HEK293T (cell line): ENCODE results near the gene FRMPD2.

Source experiments
- ELF4 ChIP-seq: fragments of 450-650 bp; IDR thresholded peaks from 2 replicates; pipeline ENCODE4 v1.6.1; 2017; ENCODE audit warnings: antibody characterized with exemption
- FOXK2 ChIP-seq: fragments of 450-650 bp; IDR thresholded peaks from 2 replicates; pipeline ENCODE4 v1.6.1; 2016; ENCODE audit warnings: mild to moderate bottlenecking
- NFRKB ChIP-seq: fragments of 450-650 bp; IDR thresholded peaks from 2 replicates; pipeline ENCODE4 v1.6.1; 2016; ENCODE audit warnings: mild to moderate bottlenecking, moderate library complexity
- SP1 ChIP-seq: fragments of 450-650 bp; IDR thresholded peaks from 2 replicates; pipeline ENCODE4 v1.6.1; 2017
- TARDBP ChIP-seq: fragments of 450-650 bp; IDR thresholded peaks from 2 replicates; pipeline ENCODE4 v1.6.1; 2016
- TF ChIP-seq, protein P1 (sequence below): fragments of 450-650 bp; IDR thresholded peaks from 2 replicates; pipeline ENCODE4 v1.6.1; 2016

DNA sequence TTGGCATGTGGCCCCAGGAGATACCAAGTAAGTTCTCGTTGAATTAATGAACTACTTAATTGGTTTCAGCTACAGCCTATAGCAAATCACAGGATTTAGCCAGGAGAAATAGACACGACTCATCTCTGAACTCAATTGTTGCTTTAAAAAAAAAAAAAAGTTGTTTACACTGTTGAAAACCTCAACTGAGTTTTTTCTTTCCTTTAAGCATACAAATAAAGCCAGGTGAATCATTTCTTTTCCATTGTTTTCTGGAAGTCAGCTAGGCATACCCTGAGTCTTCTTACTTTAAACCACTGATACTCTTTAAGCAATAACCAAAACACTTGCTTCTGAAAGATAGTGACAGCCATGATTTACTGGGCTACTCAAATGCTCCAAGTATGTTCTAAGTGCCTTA lies 755 bp downstream of the FRMPD2 start:
- TF ChIP-seq TARDBP: no peak
- TF ChIP-seq, protein P1, sequence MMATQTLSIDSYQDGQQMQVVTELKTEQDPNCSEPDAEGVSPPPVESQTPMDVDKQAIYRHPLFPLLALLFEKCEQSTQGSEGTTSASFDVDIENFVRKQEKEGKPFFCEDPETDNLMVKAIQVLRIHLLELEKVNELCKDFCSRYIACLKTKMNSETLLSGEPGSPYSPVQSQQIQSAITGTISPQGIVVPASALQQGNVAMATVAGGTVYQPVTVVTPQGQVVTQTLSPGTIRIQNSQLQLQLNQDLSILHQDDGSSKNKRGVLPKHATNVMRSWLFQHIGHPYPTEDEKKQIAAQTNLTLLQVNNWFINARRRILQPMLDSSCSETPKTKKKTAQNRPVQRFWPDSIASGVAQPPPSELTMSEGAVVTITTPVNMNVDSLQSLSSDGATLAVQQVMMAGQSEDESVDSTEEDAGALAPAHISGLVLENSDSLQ: 0 out of 2 replicates have a peak, but pooled peaks have one; percentile 3
- no peak for TF ChIP-seq NFRKB
- no peak for TF ChIP-seq SP1
- no peak for TF ChIP-seq FOXK2
- no peak for TF ChIP-seq ELF4
